Iris pigment epithelial cell (primary cell): ENCODE measurements around the gene FBF1.

Experiments
- DNase-seq: peaks from one replicate; pipeline ENCODE4 v3.0.0-alpha.2; 2011; ENCODE audit warnings: low read depth

The FBF1 gene

GRCh38 chr17:75914643-75915267 lies 26.1 kb downstream of the FBF1 start:
- DNase-seq: no peak

DNA sequence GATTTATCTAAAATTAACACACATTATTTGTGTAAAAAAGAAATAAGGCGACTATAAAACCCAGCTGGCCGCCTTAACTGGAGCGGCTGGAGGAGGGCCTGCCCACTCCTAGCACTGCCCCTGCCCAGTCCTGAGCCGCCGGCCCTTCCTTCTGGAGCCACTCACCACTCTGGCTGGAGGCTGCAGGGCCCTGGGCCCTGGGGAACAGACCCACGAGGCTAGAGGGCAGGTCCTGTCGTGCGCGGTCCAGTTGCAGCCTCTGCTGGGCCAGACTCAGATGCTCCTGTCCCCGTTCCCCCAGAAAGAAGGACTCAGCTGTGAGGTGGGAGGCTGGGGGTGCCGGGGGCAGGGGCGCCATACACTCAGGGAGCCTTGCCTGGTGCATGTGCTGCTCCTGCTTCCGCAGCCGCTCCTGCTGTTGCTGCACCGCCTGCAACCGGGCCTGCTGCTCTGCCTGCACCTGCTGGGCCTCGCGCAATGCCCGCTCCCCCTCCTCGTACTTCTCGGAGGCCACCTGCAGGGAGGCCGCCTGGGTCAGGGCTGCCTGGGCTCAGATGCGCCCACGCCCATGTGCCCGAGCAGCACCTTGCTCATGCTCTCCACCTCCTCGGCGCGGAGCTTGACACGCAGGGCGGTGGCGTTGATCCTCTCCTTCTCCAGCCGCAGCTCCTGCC lies 27.2 kb downstream of the FBF1 start:
- DNase-seq: no peak

DNA sequence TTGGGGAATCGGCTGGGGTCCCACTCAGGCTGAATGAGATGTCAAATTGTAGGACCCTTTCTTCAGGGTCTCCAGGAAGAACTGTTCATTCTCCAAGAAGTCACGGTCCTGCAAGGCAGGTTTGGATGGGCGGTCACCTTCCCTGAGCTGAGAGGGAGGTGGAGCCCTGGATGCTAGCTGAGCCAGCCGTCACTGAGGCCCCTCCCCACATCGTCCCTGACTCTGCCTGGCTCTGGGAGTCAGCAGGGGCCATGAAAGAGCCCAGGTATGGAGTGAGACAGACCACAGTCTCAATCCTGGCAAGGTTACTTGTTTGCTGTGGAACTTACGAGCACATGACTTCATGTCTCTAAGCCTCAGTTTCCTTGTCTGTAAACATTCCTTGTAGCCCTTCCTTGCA lies 30.1 kb downstream of the FBF1 start:
- no peak for DNase-seq

DNA sequence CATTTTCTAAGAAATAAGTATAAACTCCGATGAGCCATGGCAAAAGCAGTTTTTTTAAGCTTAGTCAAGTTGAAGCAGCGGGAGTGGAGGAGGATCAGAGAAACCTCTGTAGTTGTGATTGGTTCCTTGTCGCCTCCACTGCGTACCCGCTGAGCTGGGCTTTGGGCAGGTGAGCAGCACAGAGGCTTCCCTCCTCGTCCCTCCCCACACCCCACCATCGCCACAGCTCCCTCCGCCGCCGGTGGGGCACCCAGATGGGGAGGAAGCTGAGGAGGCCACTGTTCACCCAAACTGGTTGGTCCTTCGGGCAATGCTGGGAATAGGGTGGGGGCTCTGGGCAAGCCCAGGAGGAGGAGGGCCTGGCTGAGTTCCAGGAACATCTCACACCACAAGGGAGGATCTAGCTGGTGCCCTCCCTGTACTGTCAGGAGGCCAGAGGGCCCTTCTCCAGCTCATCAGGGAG lies 31.0 kb downstream of the FBF1 start:
- peak; percentile 21 for DNase-seq

GRCh38 chr17:75909051-75909811 lies 31.6 kb downstream of the FBF1 start:
- DNase-seq: no peak

- no peak for DNase-seq
Measured at GRCh38 chr17:75908201-75908600, 32.6 kb downstream of the FBF1 start.

DNA sequence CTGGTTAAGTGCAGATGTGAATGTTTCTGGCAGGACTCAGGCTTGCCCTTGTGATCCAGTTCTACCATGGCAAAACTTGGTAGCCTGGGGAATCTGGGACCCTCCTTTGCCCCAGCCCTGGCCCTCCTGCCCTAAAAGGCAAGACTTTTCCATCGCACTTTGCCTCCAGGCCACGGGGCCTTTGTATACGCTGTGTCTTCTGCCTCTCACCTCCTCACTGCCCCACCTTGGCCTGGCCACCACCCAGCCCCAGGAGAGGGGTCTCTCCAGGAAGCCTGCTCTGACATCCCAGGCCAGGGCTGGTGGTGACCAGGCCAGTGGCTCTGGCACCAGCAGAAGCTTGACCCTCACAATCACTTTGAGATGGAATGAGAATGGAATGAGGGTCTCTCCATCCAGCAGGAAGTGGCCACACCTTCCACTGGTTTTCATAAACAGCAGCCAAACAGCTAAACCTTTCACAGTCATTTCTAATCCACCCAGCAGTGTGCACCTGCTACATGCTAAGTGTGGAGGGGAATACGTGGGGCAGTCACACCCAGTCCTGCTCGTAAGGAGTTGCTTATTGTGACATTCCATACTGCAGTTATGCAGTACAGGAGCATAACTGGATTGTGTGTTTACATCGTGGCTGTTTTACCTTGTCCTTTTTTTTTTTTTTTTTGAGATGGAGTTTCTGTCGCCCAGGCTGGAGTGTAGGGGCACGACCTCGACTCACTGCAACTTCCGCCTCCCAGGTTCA lies 34.5 kb downstream of the FBF1 start:
- no peak for DNase-seq

DNA sequence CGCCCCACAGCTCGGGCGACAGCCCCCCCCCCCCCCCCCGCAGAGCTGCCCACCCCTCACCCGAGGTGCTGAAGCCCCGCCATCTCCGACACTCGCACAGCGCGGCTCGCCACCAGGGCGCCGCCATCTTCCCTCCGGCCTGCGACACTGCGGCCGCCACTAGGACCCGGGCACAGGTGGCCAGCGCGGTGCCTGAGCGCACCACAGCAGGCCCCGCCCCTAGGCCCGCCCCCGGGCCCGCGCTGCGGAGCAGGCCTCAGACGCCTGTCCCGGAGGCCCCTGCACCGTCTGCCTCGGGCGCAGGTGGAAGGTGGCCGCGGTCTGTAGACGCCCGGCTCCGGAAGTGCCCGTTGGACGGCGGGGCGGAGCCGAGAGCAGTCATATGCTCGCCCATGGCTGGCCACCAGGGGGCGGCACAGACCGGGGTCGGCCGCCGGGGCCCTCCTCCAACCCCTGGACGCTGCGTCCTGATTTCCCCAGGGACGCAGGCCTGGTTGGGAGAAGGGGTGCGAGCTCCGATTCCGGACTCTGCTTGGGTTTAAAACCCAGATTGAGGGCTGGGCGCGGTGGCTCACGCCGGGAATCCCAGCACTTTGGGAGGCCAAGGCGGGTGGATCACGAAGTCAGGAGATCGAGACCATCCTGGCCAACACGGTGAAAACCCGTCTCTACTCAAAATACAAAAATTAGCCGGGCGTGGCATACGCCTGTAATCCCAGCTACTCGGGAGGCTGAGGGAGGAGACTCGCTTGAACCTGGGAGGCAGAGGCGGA lies 35.9 kb downstream of the FBF1 start, which contains the start of gene MRPL38:
MRPL38 (minus strand) TSS at position 136 of the 773 bp plus-strand sequence; CDS start at position 127, 9 bp downstream.
- DNase-seq: peak; percentile 92

DNA sequence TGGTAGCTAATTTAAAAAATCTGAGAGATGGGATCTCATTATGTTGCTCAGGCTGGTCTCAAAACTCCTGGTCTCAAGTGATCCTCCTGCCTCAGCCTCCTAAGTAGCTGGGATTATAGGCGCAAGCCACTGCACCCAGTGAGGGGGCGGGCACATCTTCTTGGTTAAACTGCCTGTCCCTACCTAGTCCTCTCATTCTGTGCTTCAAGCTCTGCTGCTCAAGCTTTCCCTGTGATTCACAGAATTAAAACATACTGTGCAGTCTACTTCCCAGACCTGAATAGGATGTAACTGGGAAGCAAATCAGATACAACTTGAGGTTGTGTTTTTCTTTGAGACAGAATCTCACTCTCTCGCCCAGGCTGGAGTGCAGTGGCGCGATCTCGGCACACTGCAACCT lies 38.4 kb downstream of the FBF1 start:
- DNase-seq: no peak

DNA sequence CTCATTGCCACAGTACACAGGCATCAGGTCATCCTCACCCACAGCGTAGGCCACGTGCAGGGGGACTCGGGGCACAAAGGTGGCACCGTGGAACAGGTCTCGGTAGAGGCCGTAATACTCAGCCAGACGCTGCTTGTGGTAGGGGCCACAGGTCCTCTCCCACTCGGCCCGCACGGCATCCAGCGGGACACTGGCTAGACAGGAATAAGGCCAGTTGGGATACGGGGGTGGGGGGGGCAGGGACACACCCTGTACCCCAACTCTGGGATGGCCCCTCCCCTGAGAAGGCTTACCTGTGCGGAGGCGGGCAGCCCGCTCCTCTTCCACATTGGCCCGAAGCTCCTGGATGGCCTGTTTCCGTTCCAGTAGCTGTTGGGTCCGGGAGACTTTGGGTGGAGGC lies 39.1 kb downstream of the FBF1 start:
- DNase-seq: no peak

GRCh38 chr17:75900691-75901533 lies 39.9 kb downstream of the FBF1 start:
- DNase-seq: no peak

DNA sequence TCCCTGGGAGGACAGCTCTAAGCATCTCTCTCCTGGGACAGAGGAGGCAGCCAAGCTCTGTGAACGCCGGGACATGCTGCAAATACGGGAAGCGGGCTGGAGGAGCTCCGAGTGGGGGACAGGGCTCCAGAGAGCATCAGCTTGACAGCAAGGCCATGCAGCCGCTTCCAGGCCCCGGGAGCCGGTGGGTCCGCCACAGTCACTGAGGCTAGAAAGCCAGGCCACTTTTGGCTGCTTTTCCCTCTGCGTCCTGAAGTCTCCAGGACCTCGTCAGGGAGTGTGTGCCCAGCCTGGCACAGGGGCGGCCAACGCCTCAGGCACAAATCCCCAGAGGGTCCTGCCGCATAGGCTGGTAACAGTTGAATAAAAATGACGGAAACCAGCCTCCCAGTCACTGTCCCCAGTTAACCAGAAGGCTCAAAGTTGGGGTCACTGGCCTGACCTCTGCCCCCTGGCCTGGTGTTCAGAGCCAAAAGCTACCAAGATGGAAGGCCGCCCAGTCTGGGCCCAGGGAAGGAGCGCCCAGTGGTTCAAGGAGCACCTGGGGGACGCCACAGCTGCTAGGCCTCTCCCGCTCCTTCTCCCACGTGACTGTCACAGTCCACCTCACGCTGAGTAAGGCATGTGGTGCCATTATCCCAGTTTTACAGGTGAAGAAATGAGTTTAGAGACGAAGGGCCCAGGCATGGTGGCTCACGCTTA lies 40.9 kb downstream of the FBF1 start:
- no peak for DNase-seq

GRCh38 chr17:75899353-75899752 lies 41.5 kb downstream of the FBF1 start:
- DNase-seq: no peak

GRCh38 chr17:75898791-75899190 lies 42.1 kb downstream of the FBF1 start:
- DNase-seq: no peak

GRCh38 chr17:75898065-75898464 lies 42.8 kb downstream of the FBF1 start:
- no peak for DNase-seq

GRCh38 chr17:75897160-75898019 lies 43.5 kb downstream of the FBF1 start:
- DNase-seq: no peak

GRCh38 chr17:75896415-75897159 lies 44.3 kb downstream of the FBF1 start, which contains the start of gene TRIM65:
Gene TRIM65, minus strand, starts transcription at chr17:75896951. Its CDS starts 14 bp downstream, at chr17:75896937.
- DNase-seq: peak; percentile 75
